GM12891 (cell line): ENCODE data around the gene ANKRD6.

Source experiments
- DNase-seq: peaks from one replicate; pipeline ENCODE4 v3.0.0; 2011; ENCODE audit warnings: low spot score; ENCODE audit not compliant: insufficient read length
- FAIRE-seq: peaks from 2 replicates; lab custom pipeline; 2011; peaks lifted over from hg19 to GRCh38; lab: Jason Lieb, UNC
- PAX5 ChIP-seq: IDR thresholded peaks from 2 replicates; pipeline ENCODE4 v1.6.1; 2011; ENCODE audit warnings: low read length, moderate library complexity, mild to moderate bottlenecking; ENCODE audit not compliant: insufficient read depth, severe bottlenecking
- POLR2A ChIP-seq: IDR thresholded peaks from 2 replicates; pipeline ENCODE4 v1.6.1; 2011; ENCODE audit warnings: low read depth, low read length, control low read depth
- POLR2AphosphoS5 ChIP-seq: IDR thresholded peaks from 2 replicates; pipeline ENCODE4 v1.6.1; 2011; ENCODE audit warnings: low read depth, low read length, control low read depth
- POU2F2 ChIP-seq: IDR thresholded peaks from 2 replicates; pipeline ENCODE4 v1.6.1; 2011; ENCODE audit warnings: low read depth, mild to moderate bottlenecking, control low read depth, low read length, moderate library complexity
- SPI1 ChIP-seq: IDR thresholded peaks from 2 replicates; pipeline ENCODE4 v1.6.1; 2011; ENCODE audit warnings: low read depth, low read length, control low read depth
- TAF1 ChIP-seq: IDR thresholded peaks from 2 replicates; pipeline ENCODE4 v1.6.1; 2011; ENCODE audit warnings: low read depth, low read length, control low read depth

The ANKRD6 gene

GRCh38 chr6:89657445-89658158 is 224.7 kb downstream of the ANKRD6 start:
- FAIRE-seq: no peak
- no peak for TF ChIP-seq SPI1
- no peak for TF ChIP-seq PAX5
- no peak for TF ChIP-seq POU2F2
- no peak for TF ChIP-seq POLR2A
- TF ChIP-seq POLR2AphosphoS5: no peak
- TF ChIP-seq TAF1: no peak
- no peak for DNase-seq

- FAIRE-seq (no peak), DNase-seq (no peak)
- TF ChIP-seq PAX5 (no peak), POLR2AphosphoS5 (no peak), TAF1 (no peak), SPI1 (no peak), POU2F2 (no peak), POLR2A (no peak)
Observed at GRCh38 chr6:89660981-89661380, 228.0 kb downstream of the ANKRD6 start.

GRCh38 chr6:89661559-89661958 is 228.6 kb downstream of the ANKRD6 start:
- DNase-seq: no peak
- TF ChIP-seq SPI1: no peak
- no peak for TF ChIP-seq POU2F2
- no peak for TF ChIP-seq POLR2A
- no peak for TF ChIP-seq TAF1
- TF ChIP-seq POLR2AphosphoS5: no peak
- no peak for TF ChIP-seq PAX5
- FAIRE-seq: no peak

GRCh38 chr6:89662659-89663223 is 229.8 kb downstream of the ANKRD6 start:
- TF ChIP-seq POU2F2 (no peak), TAF1 (no peak), POLR2A (no peak)
- no peak for DNase-seq
- FAIRE-seq: no peak

GRCh38 chr6:89667872-89668556 is 235.1 kb downstream of the ANKRD6 start:
- FAIRE-seq: no peak
- TF ChIP-seq PAX5 (no peak), POLR2AphosphoS5 (no peak), POLR2A (no peak), POU2F2 (no peak), TAF1 (no peak), SPI1 (no peak)
- DNase-seq: no peak

- TF ChIP-seq POLR2AphosphoS5 (no peak), TAF1 (no peak), POLR2A (no peak), SPI1 (no peak), POU2F2 (no peak), PAX5 (no peak)
- FAIRE-seq: no peak
- DNase-seq: no peak
Observed at GRCh38 chr6:89669002-89669401, 236.1 kb downstream of the ANKRD6 start.

- DNase-seq (no peak), FAIRE-seq (no peak)
- TF ChIP-seq TAF1: no peak
- TF ChIP-seq POLR2A: no peak
Observed at GRCh38 chr6:89670935-89671565, 238.1 kb downstream of the ANKRD6 start.

GRCh38 chr6:89675949-89676748 is 243.2 kb downstream of the ANKRD6 start:
- FAIRE-seq: no peak
- no peak for DNase-seq
- TF ChIP-seq SPI1 (no peak), TAF1 (no peak), POLR2AphosphoS5 (no peak), POU2F2 (no peak), POLR2A (no peak), PAX5 (no peak)

GRCh38 chr6:89678531-89678930 is 245.6 kb downstream of the ANKRD6 start:
- TF ChIP-seq POU2F2 (no peak), TAF1 (no peak), PAX5 (no peak), POLR2AphosphoS5 (no peak)
- FAIRE-seq: no peak
- DNase-seq: no peak
